Lower leg skin (tissue), 4 donors: ENCODE data around the gene MAP1S. TPM values are rescaled to one million over a fixed set of nuclear protein-coding genes. Genes with fewer than 3 reads are reported as not detected.

ENCODE experiments used
- DNase-seq, 2 donors: peaks; one replicate each; pipeline ENCODE4 v3.0.0-alpha.2; 2019; ENCODE audit warnings: low spot score in 2 of 2
- H3K4me3 ChIP-seq: fragments of 200-600 bp; sonication (generic); 2 replicates; pipeline ENCODE4 v1.5.1; 2017; ENCODE audit warnings: mild to moderate bottlenecking, low read depth; ENCODE audit not compliant: poor library complexity, severe bottlenecking
- CTCF ChIP-seq, 3 donors: fragments of 450-650 bp; IDR thresholded peaks; one replicate each; pipeline ENCODE4 v1.5.1; 2016; ENCODE audit warnings: antibody characterized with exemption in 3 of 3, mild to moderate bottlenecking in 3 of 3, moderate library complexity in 2 of 3
- POLR2A ChIP-seq, 2 donors: fragments of 450-650 bp; IDR thresholded peaks; one replicate each; pipeline ENCODE4 v1.6.1; 2016 to 2017; ENCODE audit warnings: antibody characterized with exemption in 2 of 2, mild to moderate bottlenecking in 1 of 2, moderate library complexity in 1 of 2
- WGBS, 2 donors: methylation state at CpG; one replicate each; pipeline ENCODE4 v1.1.5; 2018; 5-methylcytosine and 5-hydroxymethylcytosine counted together
- intact Hi-C: fragments of 100-400 bp; cut with DNase I; formaldehyde crosslinking; loops from one replicate; pipeline ENCODE4 v1.15.0; 2023; ENCODE audit warnings: low total_unique reads
- total RNA-seq, 4 donors: library from RNA; depleted of rRNA; stranded (reverse); fragments of >200 nt; gene quantifications; one replicate each; pipeline ENCODE4 v1.1.0, GENCODE V29; 2016

The MAP1S gene
- total RNA-seq, 4 donors from 2014 or later = 10.8 to 32.7 (median 24.5) TPM

GRCh38 chr19:17720440-17720839 lies 1.2 kb downstream of the MAP1S start:
- H3K4me3 ChIP-seq = no peak overlapping the region
- no peak for DNase-seq
- TF ChIP-seq POLR2A (IDR thresholded peaks at IDR 0.05) = no peak
- TF ChIP-seq CTCF (IDR thresholded peaks at IDR 0.05) = no peak
- intact Hi-C loops = no loop called here
- 15% methylated on average over 7 of the region's 7 CpGs for WGBS, 2 donors

- WGBS, 2 donors = 75 to 78% methylated on average over 12 of the region's 12 CpGs
- DNase-seq = no peak
- H3K4me3 ChIP-seq = no peak overlapping the region
- TF ChIP-seq CTCF (IDR thresholded peaks at IDR 0.05) (no peak), POLR2A (IDR thresholded peaks at IDR 0.05) (no peak)
- intact Hi-C loops = no loop called here
Observed at GRCh38 chr19:17721111-17721628, 1.9 kb downstream of the MAP1S start.

GRCh38 chr19:17721821-17722220 lies 2.5 kb downstream of the MAP1S start:
- no peak overlapping the region for H3K4me3 ChIP-seq
- DNase-seq = peak in 1 of 2 donors; percentile 29
- TF ChIP-seq POLR2A (IDR thresholded peaks at IDR 0.05) (no peak), CTCF (IDR thresholded peaks at IDR 0.05) (no peak)
- 42 to 59% methylated on average over 8 of the region's 8 CpGs for WGBS, 2 donors
- intact Hi-C loops = no loop called here

GRCh38 chr19:17722655-17723240 lies 3.5 kb downstream of the MAP1S start:
- TF ChIP-seq POLR2A (IDR thresholded peaks at IDR 0.05) (no peak), CTCF (IDR thresholded peaks at IDR 0.05) (no peak)
- DNase-seq = no peak
- intact Hi-C loops = no loop called here
- 84% methylated on average over 12 of the region's 12 CpGs for WGBS, 2 donors
- H3K4me3 ChIP-seq = no peak overlapping the region

GRCh38 chr19:17724655-17725054 lies 5.4 kb downstream of the MAP1S start:
- WGBS, 2 donors = 94 to 97% methylated on average over 7 of the region's 7 CpGs
- intact Hi-C loops = loop anchor here (5.0 kb wide), 1 partner anchor 1567 kb away; no protein-coding TSS in a partner anchor
- H3K4me3 ChIP-seq = no peak overlapping the region
- no peak for TF ChIP-seq CTCF (IDR thresholded peaks at IDR 0.05)
- TF ChIP-seq POLR2A (IDR thresholded peaks at IDR 0.05) = no peak
- DNase-seq = no peak
